DND-41 (cell line): ENCODE data around the gene CDT1.

Experiments used
- ATAC-seq: fragments of 200-7000 bp; cut with Tn5 transposase; 3 replicates; pipeline ENCODE4 v1.9.1; 2021; ENCODE audit warnings: low read depth; ENCODE audit not compliant: insufficient read depth
- DNase-seq: peaks from one replicate; pipeline ENCODE4 v3.0.0-alpha.2; 2020
- H2AFZ ChIP-seq: 2 replicates; pipeline ENCODE4 v1.6.0; 2012; ENCODE audit warnings: low read depth, low read length
- H3K27ac ChIP-seq: 2 replicates; pipeline ENCODE4 v1.5.1; 2012; ENCODE audit warnings: low read length, inconsistent platforms
- H3K27me3 ChIP-seq: fragments of 200-600 bp; sonication (generic); 2 replicates; pipeline ENCODE4 v1.6.0; 2012; ENCODE audit warnings: low read length, mild to moderate bottlenecking, inconsistent platforms; ENCODE audit not compliant: insufficient read depth, poor library complexity
- H3K36me3 ChIP-seq: 2 replicates; pipeline ENCODE4 v1.5.1; 2012; ENCODE audit warnings: low read length, inconsistent platforms; ENCODE audit not compliant: insufficient read depth
- H3K4me1 ChIP-seq: 2 replicates; pipeline ENCODE4 v1.5.1; 2012; ENCODE audit warnings: mild to moderate bottlenecking, low read length; ENCODE audit not compliant: insufficient read depth
- H3K4me2 ChIP-seq: 2 replicates; pipeline ENCODE4 v1.6.0; 2012; ENCODE audit warnings: mild to moderate bottlenecking, moderate library complexity, low read length, inconsistent platforms; ENCODE audit not compliant: insufficient read depth
- H3K4me3 ChIP-seq, 2 experiments: fragments of 200-600 bp in 1 of 2; shearing (Covaris generic) in 1 of 2; 2 replicates each; pipeline ENCODE4 v1.5.1; 2012 to 2016; ENCODE audit warnings: inconsistent platforms in 2 of 2, low read length in 2 of 2, mild to moderate bottlenecking in 2 of 2, low read depth in 1 of 2, moderate library complexity in 1 of 2
- H3K79me2 ChIP-seq: 2 replicates; pipeline ENCODE4 v1.6.0; 2012; ENCODE audit warnings: low read length, inconsistent platforms; ENCODE audit not compliant: insufficient read depth
- H3K9ac ChIP-seq: 2 replicates; pipeline ENCODE4 v1.6.0; 2012; ENCODE audit warnings: low read depth, mild to moderate bottlenecking, inconsistent platforms, low read length, moderate library complexity
- H3K9me3 ChIP-seq: 2 replicates; pipeline ENCODE4 v1.5.1; 2012; ENCODE audit warnings: low read length, moderate library complexity, mild to moderate bottlenecking, inconsistent platforms; ENCODE audit not compliant: insufficient read depth, severe bottlenecking
- H4K20me1 ChIP-seq: 2 replicates; pipeline ENCODE4 v1.6.0; 2012; ENCODE audit warnings: low read length; ENCODE audit not compliant: insufficient read depth
- CTCF ChIP-seq: IDR thresholded peaks from 2 replicates; pipeline ENCODE4 v1.5.1; 2012; ENCODE audit warnings: borderline replicate concordance, low read length, moderate library complexity, mild to moderate bottlenecking; ENCODE audit not compliant: poor library complexity, severe bottlenecking; ENCODE audit errors: extremely low read depth
- EZH2 ChIP-seq: IDR thresholded peaks from 3 replicates; pipeline ENCODE4 v1.6.1; 2012; ENCODE audit warnings: borderline replicate concordance, low read depth, mild to moderate bottlenecking, moderate library complexity, low read length, inconsistent platforms; ENCODE audit not compliant: severe bottlenecking

The CDT1 gene

GRCh38 chr16:88798073-88798472 lies 5.5 kb upstream of the CDT1 start:
- TF ChIP-seq EZH2 (no peak), CTCF (no peak)
- Histone ChIP-seq H3K4me2 (no peak overlapping the region), H4K20me1 (no peaks in the 10 kb centered on the region; the same call in 1 of the 2 replicates), H3K9ac (no peak overlapping the region), H3K79me2 (peaks cover 27% of the 10 kb centered on the region), H3K4me3 (no peak overlapping the region), H3K27me3 (no peaks in the 10 kb centered on the region), H3K9me3 (no peaks in the 10 kb centered on the region), H2AFZ (no peak overlapping the region), H3K4me1 (peaks cover 59% of the 10 kb centered on the region), H3K36me3 (peaks cover 22% of the 10 kb centered on the region), H3K27ac (no peak overlapping the region)
- ATAC-seq = no peak
- DNase-seq = no peak

- no peak overlapping the region for H2AFZ ChIP-seq
- H3K4me1 ChIP-seq = peaks cover 53% of the 10 kb centered on the region
- DNase-seq (peak; percentile 89), ATAC-seq (peak; percentile 75)
- peak overlapping the region; percentile 39; the same call in 1 of the 2 replicates for H3K9ac ChIP-seq
- no peaks in the 10 kb centered on the region; the same call in 1 of the 2 replicates for H4K20me1 ChIP-seq
- peaks cover 33% of the 10 kb centered on the region for H3K79me2 ChIP-seq
- H3K36me3 ChIP-seq = peaks cover 22% of the 10 kb centered on the region
- peak overlapping the region; percentile 88 for H3K27ac ChIP-seq
- no peak overlapping the region for H3K4me3 ChIP-seq
- no peaks in the 10 kb centered on the region for H3K9me3 ChIP-seq
- TF ChIP-seq CTCF (no peak), EZH2 (no peak)
- no peak overlapping the region; the same call in 1 of the 2 replicates for H3K4me2 ChIP-seq
- no peaks in the 10 kb centered on the region for H3K27me3 ChIP-seq
Observed at GRCh38 chr16:88798772-88799455, 4.7 kb upstream of the CDT1 start.

GRCh38 chr16:88799569-88800276 lies 3.9 kb upstream of the CDT1 start:
- Histone ChIP-seq H3K4me1 (peaks cover 55% of the 10 kb centered on the region), H3K9me3 (no peaks in the 10 kb centered on the region), H4K20me1 (peaks cover 7% of the 10 kb centered on the region), H3K4me2 (peak overlapping the region; percentile 34), H2AFZ (no peak overlapping the region), H3K36me3 (peaks cover 29% of the 10 kb centered on the region), H3K79me2 (peaks cover 41% of the 10 kb centered on the region), H3K27me3 (no peaks in the 10 kb centered on the region), H3K9ac (peak overlapping the region; percentile 39), H3K27ac (peak overlapping the region; percentile 88), H3K4me3 (no peak overlapping the region; a peak in 1 of 4 replicates)
- TF ChIP-seq CTCF = no peak
- TF ChIP-seq EZH2 = no peak
- ATAC-seq (peak; percentile 63), DNase-seq (peak; percentile 94)
